ENCODE measurements around the gene SYNPO2. TPM values are rescaled to one million over a fixed set of nuclear protein-coding genes. Genes with fewer than 3 reads are reported as not detected.

Gene SYNPO2
- polyA plus RNA-seq, 1 donor (not counting 4 experiments of a cell fraction or from before 2014, with no cell fraction given) = 0.34 TPM

DNA sequence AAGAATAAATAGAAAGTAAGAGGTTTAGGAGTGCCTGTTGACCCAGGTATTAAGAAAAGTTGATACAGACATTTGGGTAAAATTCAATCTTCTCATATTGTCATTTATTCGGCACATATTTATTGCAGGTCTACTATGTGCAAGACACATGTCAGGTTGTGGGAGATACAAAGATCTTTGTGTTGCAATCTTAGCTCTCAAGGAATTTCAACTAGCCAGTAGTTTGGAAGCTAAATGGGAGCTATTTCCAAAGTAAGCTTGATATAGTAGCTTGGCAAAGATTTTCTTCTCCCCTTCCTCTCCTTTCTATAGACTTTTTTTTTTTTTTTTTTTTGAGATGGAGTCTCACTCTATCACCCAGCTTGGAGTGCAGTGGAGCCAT, 122.9 kb downstream of the SYNPO2 start:
- no peak for DNase-seq (ENCODE audit: low read depth, low spot score)
- H3K36me3 ChIP-seq (ENCODE audit: control insufficient read depth in 2 of 2, extremely low read depth in 1 of 2, insufficient read depth in 2 of 2, low read length in 2 of 2) = no peaks in the 10 kb centered on the region
- no peaks in the 10 kb centered on the region for H4K20me1 ChIP-seq (ENCODE audit: control insufficient read depth, extremely low read depth, insufficient read depth, low read length)
- H3K4me2 ChIP-seq (ENCODE audit: control insufficient read depth, extremely low read depth, insufficient read depth, low read depth, low read length) = no peak overlapping the region
- H3K9me3 ChIP-seq (ENCODE audit: control insufficient read depth, low read depth, low read length) = no peaks in the 10 kb centered on the region
- no peaks in the 10 kb centered on the region for H3K4me1 ChIP-seq (ENCODE audit: control insufficient read depth, extremely low read depth, insufficient read depth, low read length)
- no peak for FAIRE-seq
- H3K79me2 ChIP-seq (ENCODE audit: control insufficient read depth, insufficient read depth, low read length) = no peaks in the 10 kb centered on the region
- no peaks in the 10 kb centered on the region for H3K9me1 ChIP-seq (ENCODE audit: control insufficient read depth, extremely low read depth, insufficient read depth, low read length)
- H2AFZ ChIP-seq (ENCODE audit: control insufficient read depth, low read length) = no peak overlapping the region
- no peaks in the 10 kb centered on the region for H3K27me3 ChIP-seq (ENCODE audit: control insufficient read depth, extremely low read depth, insufficient read depth, low read length)
- TF ChIP-seq, protein P1, sequence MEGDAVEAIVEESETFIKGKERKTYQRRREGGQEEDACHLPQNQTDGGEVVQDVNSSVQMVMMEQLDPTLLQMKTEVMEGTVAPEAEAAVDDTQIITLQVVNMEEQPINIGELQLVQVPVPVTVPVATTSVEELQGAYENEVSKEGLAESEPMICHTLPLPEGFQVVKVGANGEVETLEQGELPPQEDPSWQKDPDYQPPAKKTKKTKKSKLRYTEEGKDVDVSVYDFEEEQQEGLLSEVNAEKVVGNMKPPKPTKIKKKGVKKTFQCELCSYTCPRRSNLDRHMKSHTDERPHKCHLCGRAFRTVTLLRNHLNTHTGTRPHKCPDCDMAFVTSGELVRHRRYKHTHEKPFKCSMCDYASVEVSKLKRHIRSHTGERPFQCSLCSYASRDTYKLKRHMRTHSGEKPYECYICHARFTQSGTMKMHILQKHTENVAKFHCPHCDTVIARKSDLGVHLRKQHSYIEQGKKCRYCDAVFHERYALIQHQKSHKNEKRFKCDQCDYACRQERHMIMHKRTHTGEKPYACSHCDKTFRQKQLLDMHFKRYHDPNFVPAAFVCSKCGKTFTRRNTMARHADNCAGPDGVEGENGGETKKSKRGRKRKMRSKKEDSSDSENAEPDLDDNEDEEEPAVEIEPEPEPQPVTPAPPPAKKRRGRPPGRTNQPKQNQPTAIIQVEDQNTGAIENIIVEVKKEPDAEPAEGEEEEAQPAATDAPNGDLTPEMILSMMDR (optimal IDR thresholded peaks at IDR 0.05 in 1 of 3, IDR thresholded peaks at IDR 0.05 in 1 of 3, conservative IDR thresholded peaks at IDR 0.05 in 1 of 3; ENCODE audit: extremely low read depth in 1 of 3, insufficient read depth in 2 of 3, low read length in 3 of 3) = no peak
- TF ChIP-seq EZH2 (IDR thresholded peaks at IDR 0.05; ENCODE audit: low read length) = no peak
- H3K9ac ChIP-seq (ENCODE audit: control insufficient read depth, extremely low read depth, insufficient read depth, low read length) = no peak overlapping the region
- H3K4me3 ChIP-seq (ENCODE audit: control insufficient read depth in 2 of 3, extremely low read depth in 1 of 3, insufficient read depth in 2 of 3, low read depth in 1 of 3, low read length in 3 of 3) = no peak overlapping the region
- no peak overlapping the region for H3K27ac ChIP-seq (ENCODE audit: control insufficient read depth, insufficient read depth, low read length)
- dilution Hi-C loops (cut with MboI; ENCODE audit: extremely low pct_ligation_motif_present, low sequenced_read_pairs) = no loop called here

DNA sequence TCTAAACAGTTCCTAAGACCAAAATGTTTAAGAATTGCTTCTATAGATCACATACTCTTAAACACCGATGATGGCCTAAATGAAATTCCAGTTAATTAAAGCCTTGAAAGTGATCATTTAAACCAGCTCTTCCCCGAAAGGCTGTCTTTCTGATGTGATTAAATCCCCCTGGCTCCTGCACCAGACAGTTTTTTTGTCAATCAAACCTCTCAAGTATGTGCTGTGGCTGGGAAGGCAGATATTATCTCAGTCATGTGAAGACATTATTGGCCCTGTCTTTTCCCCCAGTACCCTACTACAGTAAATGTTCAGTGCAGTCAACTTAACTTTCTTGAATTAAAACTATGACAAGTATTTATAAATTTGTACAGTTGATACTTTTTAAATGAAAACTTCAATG, 126.0 kb downstream of the SYNPO2 start:
- no peaks in the 10 kb centered on the region for H3K36me3 ChIP-seq (ENCODE audit: control insufficient read depth in 2 of 2, extremely low read depth in 1 of 2, insufficient read depth in 2 of 2, low read length in 2 of 2)
- FAIRE-seq (no peak), DNase-seq (ENCODE audit: low read depth, low spot score) (no peak)
- no peaks in the 10 kb centered on the region for H4K20me1 ChIP-seq (ENCODE audit: control insufficient read depth, extremely low read depth, insufficient read depth, low read length)
- no peaks in the 10 kb centered on the region for H3K9me1 ChIP-seq (ENCODE audit: control insufficient read depth, extremely low read depth, insufficient read depth, low read length)
- dilution Hi-C loops (cut with MboI; ENCODE audit: extremely low pct_ligation_motif_present, low sequenced_read_pairs) = no loop called here
- no peak overlapping the region for H3K27ac ChIP-seq (ENCODE audit: control insufficient read depth, insufficient read depth, low read length)
- H3K4me2 ChIP-seq (ENCODE audit: control insufficient read depth, extremely low read depth, insufficient read depth, low read depth, low read length) = no peak overlapping the region
- no peaks in the 10 kb centered on the region for H3K9me3 ChIP-seq (ENCODE audit: control insufficient read depth, low read depth, low read length)
- H3K27me3 ChIP-seq (ENCODE audit: control insufficient read depth, extremely low read depth, insufficient read depth, low read length) = no peaks in the 10 kb centered on the region
- H3K9ac ChIP-seq (ENCODE audit: control insufficient read depth, extremely low read depth, insufficient read depth, low read length) = no peak overlapping the region
- TF ChIP-seq, protein P1 (optimal IDR thresholded peaks at IDR 0.05 in 1 of 3, IDR thresholded peaks at IDR 0.05 in 1 of 3, conservative IDR thresholded peaks at IDR 0.05 in 1 of 3; ENCODE audit: extremely low read depth in 1 of 3, insufficient read depth in 2 of 3, low read length in 3 of 3) = no peak
- TF ChIP-seq EZH2 (IDR thresholded peaks at IDR 0.05; ENCODE audit: low read length) = no peak
- H3K4me1 ChIP-seq (ENCODE audit: control insufficient read depth, extremely low read depth, insufficient read depth, low read length) = no peaks in the 10 kb centered on the region
- H3K79me2 ChIP-seq (ENCODE audit: control insufficient read depth, insufficient read depth, low read length) = no peaks in the 10 kb centered on the region
- no peak overlapping the region for H2AFZ ChIP-seq (ENCODE audit: control insufficient read depth, low read length)
- H3K4me3 ChIP-seq (ENCODE audit: control insufficient read depth in 2 of 3, extremely low read depth in 1 of 3, insufficient read depth in 2 of 3, low read depth in 1 of 3, low read length in 3 of 3) = no peak overlapping the region
